HG03558 (cell line): Measurements from ENCODE around the gene TLR10.
"Not testable (repeated sequence)": the region's sequence is repeated elsewhere in the genome, so short reads cannot be mapped to it uniquely, and the experiment has no call there.

Experiments
- ATAC-seq: cut with Tn5 transposase; IDR thresholded peaks from one replicate; pipeline ENCODE4 v1.9.1; 2021; ENCODE audit warnings: moderate number of reproducible peaks; ENCODE audit not compliant: unreplicated experiment; ENCODE audit errors: extremely low read depth

The TLR10 gene

GRCh38 chr4:38782452-38783108 lies at the start of gene TLR10:
TLR10 (minus strand) TSS chr4:38782990; CDS start chr4:38775590, 7,400 bp downstream.
- ATAC-seq = peak; percentile 49

- no peak for ATAC-seq
These were observed 49.4 kb upstream of the TLR10 start for GRCh38 chr4:38832206-38832605.

GRCh38 chr4:38831653-38832052 lies 48.9 kb upstream of the TLR10 start:
- no peak for ATAC-seq

- no peak for ATAC-seq
These were observed 46.4 kb upstream of the TLR10 start for GRCh38 chr4:38829237-38829636.

- no peak for ATAC-seq
These were observed 41.0 kb upstream of the TLR10 start for GRCh38 chr4:38823766-38824165.

- no peak for ATAC-seq
These were observed 40.0 kb upstream of the TLR10 start for GRCh38 chr4:38822748-38823303.

GRCh38 chr4:38821739-38822138 lies 38.9 kb upstream of the TLR10 start:
- ATAC-seq = no peak

GRCh38 chr4:38820329-38821061 lies 37.7 kb upstream of the TLR10 start:
- ATAC-seq = no peak

GRCh38 chr4:38819569-38819968 lies 36.8 kb upstream of the TLR10 start:
- no peak for ATAC-seq

GRCh38 chr4:38818441-38818976 lies 35.7 kb upstream of the TLR10 start:
- ATAC-seq = peak; percentile 38

- ATAC-seq = no peak
These were observed 33.3 kb upstream of the TLR10 start for GRCh38 chr4:38815885-38816782.

GRCh38 chr4:38814386-38814785 lies 31.6 kb upstream of the TLR10 start:
- no peak for ATAC-seq

- ATAC-seq = no peak
These were observed 28.5 kb upstream of the TLR10 start for GRCh38 chr4:38811297-38811696.

- ATAC-seq = not testable (repeated sequence)
These were observed 24.7 kb upstream of the TLR10 start for GRCh38 chr4:38807462-38807861.

- not testable (repeated sequence) for ATAC-seq
These were observed 23.5 kb upstream of the TLR10 start for GRCh38 chr4:38806251-38806650.

- peak; percentile 70 for ATAC-seq
These were observed 22.8 kb upstream of the TLR10 start for GRCh38 chr4:38805530-38806145.

GRCh38 chr4:38804654-38805295 lies 22.0 kb upstream of the TLR10 start, which contains the start of gene TLR1:
TLR1 (minus strand) TSS chr4:38804791; CDS start chr4:38798831, 5,960 bp downstream.
- ATAC-seq = no peak

- ATAC-seq = peak; percentile 32
These were observed 21.3 kb upstream of the TLR10 start for GRCh38 chr4:38803833-38804653.
